ENCODE measurements around the gene GMCL1. TPM values are rescaled to one million over a fixed set of nuclear protein-coding genes. Genes with fewer than 3 reads are reported as not detected.

Gene GMCL1
- total and polyA plus RNA-seq, 2 experiments from 2014 or later = 27.0 to 27.3 TPM

- Mint-ChIP-seq H3K27ac (no peak overlapping the region), H3K4me3 (no peak overlapping the region), H3K36me3 (ENCODE audit: low read depth) (peaks cover 4% of the 10 kb centered on the region; the same call in 1 of the 3 replicates), H3K27me3 (ENCODE audit: insufficient read depth, low read depth, poor library complexity) (peaks cover 4% of the 10 kb centered on the region), H3K4me1 (peaks cover 17% of the 10 kb centered on the region), H3K9me3 (peaks cover 4% of the 10 kb centered on the region; the same call in 1 of the 3 replicates)
- Histone ChIP-seq H4K20me1 (replicated peaks; ENCODE audit: insufficient read depth) (no peaks in the 10 kb centered on the region), H3F3A (replicated peaks; ENCODE audit: low read depth) (no peaks in the 10 kb centered on the region), H3K79me2 (replicated peaks; ENCODE audit: insufficient read depth) (no peaks in the 10 kb centered on the region), H3K4me3 (no peak overlapping the region), H3K9me2 (ENCODE audit: insufficient read depth) (no peaks in the 10 kb centered on the region), H3K27ac (ENCODE audit: low read depth) (no peak overlapping the region), H3K4me1 (ENCODE audit: insufficient read depth) (peaks cover 5% of the 10 kb centered on the region; the same call in 1 of the 2 replicates), H2AFZ (no peak overlapping the region), H3K4me2 (no peak overlapping the region), H3K27me3 (ENCODE audit: insufficient read depth) (no peaks in the 10 kb centered on the region), H3K36me3 (ENCODE audit: insufficient read depth) (no peaks in the 10 kb centered on the region)
- no peak for DNase-seq (ENCODE audit: low spot score)
- TF ChIP-seq EZH2 (IDR thresholded peaks at IDR 0.05; ENCODE audit: low read depth, unreplicated experiment) (no peak), POLR2AphosphoS5 (IDR thresholded peaks at IDR 0.05; ENCODE audit: low read depth) (no peak), REST (IDR thresholded peaks at IDR 0.05; ENCODE audit: unreplicated experiment) (no peak), EZH2phosphoT487 (IDR thresholded peaks at IDR 0.05; ENCODE audit: unreplicated experiment) (no peak), ZNF114 (CRISPR knock-in tag; IDR thresholded peaks at IDR 0.05) (no peak), JUNB (IDR thresholded peaks at IDR 0.05; ENCODE audit: unreplicated experiment) (no peak), ZNF331 (CRISPR knock-in tag; IDR thresholded peaks at IDR 0.05; ENCODE audit: low read depth) (no peak), ZNF462 (CRISPR knock-in tag; IDR thresholded peaks at IDR 0.05) (no peak)
- ATAC-seq = no peak
Observed at GRCh38 chr2:69797235-69797634, 32.2 kb upstream of the GMCL1 start.

Data from GM23338 (cell line).